ENCODE data around the gene SH3RF3. TPM values are rescaled to one million over a fixed set of nuclear protein-coding genes. Genes with fewer than 3 reads are reported as not detected.

The SH3RF3 gene
- total RNA-seq, 1 donor from 2014 or later = 8.0 TPM

DNA sequence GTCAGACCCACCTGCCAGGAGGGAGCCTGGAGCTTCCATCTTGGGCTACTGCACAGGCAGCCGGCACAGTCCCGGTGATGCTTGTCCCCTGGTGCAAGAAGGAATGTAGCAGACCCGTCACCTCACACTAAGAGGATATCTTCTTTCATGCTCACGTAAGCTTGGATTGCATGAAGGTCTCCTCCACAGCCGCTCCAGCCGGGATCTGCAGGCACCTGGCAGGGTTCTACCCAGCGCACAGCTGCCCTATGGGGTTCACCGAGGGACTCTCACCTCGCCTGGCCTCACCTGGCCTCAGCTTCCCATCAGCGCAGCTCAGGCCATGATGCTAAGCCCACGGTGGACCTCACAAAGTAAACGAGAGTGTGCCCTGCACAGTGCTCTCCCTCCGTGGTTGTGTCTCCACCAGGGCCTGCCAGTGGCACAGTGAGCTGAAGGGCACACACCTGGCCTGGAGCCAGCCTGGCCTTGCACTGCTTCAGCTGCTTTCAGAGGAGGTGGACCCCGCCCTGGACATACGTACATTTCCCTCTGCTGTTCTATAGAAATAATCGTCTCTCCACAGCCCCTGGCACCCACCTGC is 245.6 kb downstream of the SH3RF3 start:
- no peak for ATAC-seq
- no peak for DNase-seq (ENCODE audit: missing footprints)
- intact Hi-C loops (cut with DNase I) = loop anchor here (5.0 kb wide), 1 partner anchor 42 kb away; no protein-coding TSS in a partner anchor

DNA sequence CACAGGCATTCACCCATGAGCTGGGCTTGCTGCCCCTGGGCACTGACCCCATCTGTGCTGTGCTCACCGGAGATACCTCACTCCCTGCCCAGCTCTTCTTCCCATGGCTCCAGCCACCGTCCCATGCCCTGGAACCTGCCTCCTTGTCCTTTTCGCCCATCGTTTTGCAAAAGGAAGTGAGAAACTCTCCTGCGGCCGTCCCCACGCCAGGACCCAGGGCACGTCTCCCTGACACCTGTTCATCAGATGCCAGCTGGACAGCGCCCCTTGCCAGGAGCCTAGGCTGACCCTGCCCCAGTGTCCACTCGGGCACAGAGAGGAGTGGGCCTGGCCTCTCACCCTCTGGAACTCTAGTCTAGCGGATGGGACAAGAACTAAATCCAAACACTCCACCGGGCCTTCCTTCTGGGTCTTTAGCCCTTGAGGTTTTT is 246.1 kb downstream of the SH3RF3 start:
- DNase-seq (ENCODE audit: missing footprints) = peak; percentile 53
- ATAC-seq = no peak
- intact Hi-C loops (cut with DNase I) = loop anchor here (5.0 kb wide), 1 partner anchor 43 kb away; no protein-coding TSS in a partner anchor

DNA sequence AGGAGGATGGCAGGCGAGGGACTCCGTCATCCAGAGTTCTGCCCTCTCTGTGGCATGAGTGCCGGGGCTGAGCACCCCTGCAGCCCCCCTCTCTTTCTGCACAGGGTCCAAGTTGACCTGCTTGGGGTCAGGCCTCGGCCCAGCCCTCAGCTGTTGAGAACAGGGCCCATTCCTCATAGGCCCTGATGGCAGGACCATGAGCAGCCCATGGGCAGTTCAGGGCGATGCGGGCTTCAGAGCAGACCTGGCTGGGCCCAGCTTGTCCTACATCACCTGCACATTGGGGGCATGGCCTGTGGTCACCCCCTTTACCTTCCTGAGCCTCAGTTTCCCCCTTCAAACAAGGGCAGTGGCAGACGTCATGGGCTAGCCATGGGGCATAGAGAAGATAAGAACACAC is 246.7 kb downstream of the SH3RF3 start:
- no peak for ATAC-seq
- DNase-seq (ENCODE audit: missing footprints) = peak; percentile 33
- intact Hi-C loops (cut with DNase I) = loop anchor here (5.0 kb wide), 1 partner anchor 43 kb away; no protein-coding TSS in a partner anchor

DNA sequence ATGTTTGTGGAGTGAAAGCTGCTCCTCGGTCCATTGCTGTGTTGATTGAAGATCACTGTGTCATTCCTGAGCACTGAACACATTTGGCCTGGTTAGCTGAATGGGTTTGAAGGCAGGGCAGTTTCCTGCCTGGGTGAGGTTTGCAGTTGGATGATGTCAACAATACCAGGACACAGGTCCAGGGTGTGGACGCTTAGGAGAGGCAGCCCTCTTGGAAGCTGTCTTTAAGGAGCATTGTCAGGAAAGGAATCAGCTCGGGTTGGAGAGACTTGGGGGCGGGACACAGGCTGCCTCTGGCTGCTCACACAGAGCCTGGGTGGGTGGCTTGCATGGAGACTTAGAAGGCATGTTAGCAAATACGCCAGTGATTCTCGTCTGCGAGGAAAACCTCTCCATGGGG is 247.1 kb downstream of the SH3RF3 start:
- DNase-seq (ENCODE audit: missing footprints) = peak; percentile 31
- ATAC-seq = no peak
- intact Hi-C loops (cut with DNase I) = loop anchor here (5.0 kb wide), 1 partner anchor 44 kb away; no protein-coding TSS in a partner anchor

DNA sequence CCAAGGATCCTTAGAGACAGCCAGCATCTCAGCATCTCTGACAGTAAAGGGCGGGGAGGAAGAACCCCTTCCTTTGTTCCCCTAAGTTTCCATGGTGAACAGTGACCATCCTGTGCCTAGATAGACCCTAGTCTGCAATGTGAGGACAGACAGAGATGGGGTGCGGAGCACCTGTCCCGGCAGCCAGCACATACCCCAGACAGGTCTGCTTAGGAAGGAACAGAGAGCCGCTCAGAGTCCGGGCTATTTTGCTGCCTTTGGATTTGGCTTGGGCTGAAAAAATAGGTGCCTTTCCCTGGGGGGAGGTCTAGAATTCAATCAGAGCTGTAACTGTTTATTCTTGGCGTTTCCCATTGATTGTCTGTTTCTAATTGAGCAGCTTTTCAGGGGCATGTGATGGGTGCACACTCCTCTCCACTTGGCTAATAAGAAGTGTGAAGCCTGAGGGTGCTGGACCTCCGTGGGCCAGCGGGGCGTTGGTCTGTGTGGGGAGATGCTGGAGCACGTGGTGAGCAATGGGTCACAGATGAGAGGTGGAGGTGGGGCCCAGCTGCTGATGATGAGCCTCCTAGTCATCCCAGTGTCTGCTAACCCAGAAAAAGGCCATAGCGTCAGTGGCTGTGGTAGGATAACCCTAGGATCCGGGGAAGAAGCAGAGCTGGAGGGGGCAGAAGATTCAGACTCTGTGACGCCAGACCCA is 247.9 kb downstream of the SH3RF3 start:
- intact Hi-C loops (cut with DNase I) = loop anchor here (5.0 kb wide), 1 partner anchor 45 kb away; no protein-coding TSS in a partner anchor
- DNase-seq (ENCODE audit: missing footprints) (peak; percentile 21), ATAC-seq (no peak)

DNA sequence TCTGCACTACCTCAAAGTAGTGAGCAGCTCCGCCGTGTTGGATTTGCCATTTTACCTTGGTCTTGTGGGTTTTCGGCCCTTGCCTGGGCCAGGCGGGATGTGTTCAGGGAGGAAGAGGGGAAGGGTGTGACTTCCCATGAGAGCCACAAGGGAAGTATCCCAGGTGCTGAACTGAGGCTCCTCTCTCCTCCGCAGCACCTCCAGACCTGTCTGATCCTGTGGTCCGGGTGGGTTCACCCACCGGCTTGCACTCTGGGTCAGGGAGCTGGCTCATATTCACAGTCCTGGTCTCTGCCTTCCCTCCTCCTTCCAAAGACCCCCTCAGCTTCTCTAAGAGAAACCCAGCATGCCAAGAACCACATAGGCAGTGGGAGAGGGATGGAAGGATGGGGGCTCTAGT is 249.0 kb downstream of the SH3RF3 start:
- no peak for ATAC-seq
- DNase-seq (ENCODE audit: missing footprints) = no peak
- intact Hi-C loops (cut with DNase I) = loop anchor here (5.0 kb wide), 1 partner anchor 46 kb away; no protein-coding TSS in a partner anchor

DNA sequence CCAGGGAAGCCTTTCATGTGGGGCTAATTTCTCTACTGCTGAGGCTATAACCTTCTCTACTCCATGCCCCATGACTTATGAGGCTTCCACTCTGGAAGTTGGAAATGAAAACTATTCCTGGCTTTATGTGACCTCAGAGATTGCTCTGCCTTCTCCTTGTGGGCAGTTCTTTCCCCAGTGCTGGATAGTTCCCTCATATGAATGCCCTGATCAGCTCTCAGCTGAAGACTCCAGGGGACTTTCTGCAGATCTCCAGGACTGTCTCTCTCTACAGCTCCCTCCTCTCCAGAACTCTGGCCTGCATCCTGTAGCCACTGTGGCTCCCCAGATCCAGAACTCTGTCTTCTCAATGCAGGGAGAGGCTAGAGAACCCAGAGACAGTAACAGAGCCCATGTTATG is 249.7 kb downstream of the SH3RF3 start:
- ATAC-seq (no peak), DNase-seq (ENCODE audit: missing footprints) (no peak)
- intact Hi-C loops (cut with DNase I) = loop anchor here (5.0 kb wide), 1 partner anchor 46 kb away; no protein-coding TSS in a partner anchor

DNA sequence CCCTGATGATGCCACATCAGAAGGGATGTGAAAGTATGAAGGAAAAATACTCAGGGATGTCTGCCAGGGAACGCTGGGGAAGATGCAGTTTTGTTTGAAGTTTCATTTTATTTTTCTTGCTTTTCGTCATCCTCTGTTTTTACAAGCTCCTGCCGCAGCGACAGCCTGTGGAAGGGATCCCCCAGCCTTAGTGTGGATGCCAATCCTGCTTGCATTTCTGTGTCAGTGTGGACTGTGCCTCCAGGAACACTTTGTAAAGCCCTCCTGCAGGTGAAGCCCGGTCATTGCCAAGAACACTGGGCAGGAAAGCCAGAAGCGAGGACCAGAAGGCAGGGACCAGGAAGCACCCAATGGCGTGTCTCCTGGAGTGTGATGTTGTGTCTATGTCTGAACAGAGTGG is 250.5 kb downstream of the SH3RF3 start:
- ATAC-seq = no peak
- intact Hi-C loops (cut with DNase I) = loop anchor here (5.0 kb wide), 1 partner anchor 47 kb away; no protein-coding TSS in a partner anchor
- no peak for DNase-seq (ENCODE audit: missing footprints)

DNA sequence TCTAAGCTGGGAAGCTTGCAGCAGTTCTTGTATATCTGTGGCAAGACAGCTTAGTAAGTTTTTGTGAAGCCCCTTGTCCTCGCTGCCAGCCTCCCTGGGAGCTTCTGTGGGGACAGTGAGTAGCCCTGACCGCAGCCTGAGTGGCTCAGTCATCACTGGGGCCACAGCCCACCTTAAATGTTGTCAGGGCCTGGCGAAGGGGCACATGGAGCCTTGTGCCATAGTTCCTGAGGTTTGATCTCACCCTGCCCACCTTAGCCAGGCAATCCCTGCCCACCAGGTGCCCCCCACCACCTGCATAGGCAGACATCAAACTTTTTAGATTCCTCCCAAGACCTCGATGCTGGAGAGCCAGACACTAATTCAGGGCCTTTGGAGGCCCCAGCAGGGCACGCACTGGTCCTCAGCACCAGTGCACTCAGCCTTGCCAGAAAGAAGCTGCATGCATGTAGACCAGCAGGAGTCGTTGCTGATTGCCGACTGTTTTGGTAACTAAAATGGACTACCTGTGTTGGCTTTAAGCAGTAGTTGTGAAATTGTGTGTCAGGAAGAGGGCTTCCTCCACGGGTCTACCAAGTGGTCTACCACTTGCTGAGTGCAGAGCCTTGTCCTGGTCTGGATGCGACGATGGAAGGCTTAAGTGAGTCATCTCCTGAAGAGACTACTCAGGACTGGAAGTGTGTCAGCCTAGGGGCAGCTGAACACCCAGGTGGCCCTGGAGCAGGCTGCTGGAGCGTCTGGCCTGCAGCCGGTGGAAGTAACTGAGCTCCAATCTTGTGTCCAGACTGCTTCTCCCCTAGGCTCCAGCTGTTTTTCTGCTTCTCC is 251.7 kb downstream of the SH3RF3 start:
- ATAC-seq (no peak), DNase-seq (ENCODE audit: missing footprints) (peak; percentile 56)
- intact Hi-C loops (cut with DNase I) = loop anchor here (5.0 kb wide), 4 partner anchors 57 to 253 kb away; partner anchors contain the start of gene SH3RF3

DNA sequence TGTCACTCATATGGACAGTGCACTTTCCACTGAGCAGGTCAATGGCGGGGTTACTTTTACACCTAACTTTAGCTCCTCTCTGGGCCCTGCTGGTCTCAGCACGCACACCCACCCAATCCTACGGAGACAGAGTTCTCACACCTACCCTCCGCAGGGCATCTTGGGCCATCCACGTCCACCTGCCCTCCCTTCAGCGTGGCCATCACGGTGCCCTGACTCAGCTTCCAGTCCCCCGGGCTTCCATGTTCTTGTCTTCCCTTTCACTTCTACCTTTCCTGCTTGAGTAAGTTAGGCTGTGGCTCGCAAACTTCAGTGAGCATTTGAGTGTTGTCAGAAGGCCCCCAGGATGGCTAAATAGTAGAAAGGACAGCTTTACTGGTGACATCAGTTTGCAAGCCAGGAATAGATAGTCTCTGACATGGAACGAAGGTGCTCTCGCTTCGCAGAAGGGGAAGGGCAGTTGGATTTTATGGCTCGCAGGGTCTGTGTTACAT is 252.4 kb downstream of the SH3RF3 start:
- intact Hi-C loops (cut with DNase I) = loop anchor here (5.0 kb wide), 4 partner anchors 56 to 254 kb away; partner anchors contain the start of gene SH3RF3
- ATAC-seq = no peak
- peak; percentile 27 for DNase-seq (ENCODE audit: missing footprints)

DNA sequence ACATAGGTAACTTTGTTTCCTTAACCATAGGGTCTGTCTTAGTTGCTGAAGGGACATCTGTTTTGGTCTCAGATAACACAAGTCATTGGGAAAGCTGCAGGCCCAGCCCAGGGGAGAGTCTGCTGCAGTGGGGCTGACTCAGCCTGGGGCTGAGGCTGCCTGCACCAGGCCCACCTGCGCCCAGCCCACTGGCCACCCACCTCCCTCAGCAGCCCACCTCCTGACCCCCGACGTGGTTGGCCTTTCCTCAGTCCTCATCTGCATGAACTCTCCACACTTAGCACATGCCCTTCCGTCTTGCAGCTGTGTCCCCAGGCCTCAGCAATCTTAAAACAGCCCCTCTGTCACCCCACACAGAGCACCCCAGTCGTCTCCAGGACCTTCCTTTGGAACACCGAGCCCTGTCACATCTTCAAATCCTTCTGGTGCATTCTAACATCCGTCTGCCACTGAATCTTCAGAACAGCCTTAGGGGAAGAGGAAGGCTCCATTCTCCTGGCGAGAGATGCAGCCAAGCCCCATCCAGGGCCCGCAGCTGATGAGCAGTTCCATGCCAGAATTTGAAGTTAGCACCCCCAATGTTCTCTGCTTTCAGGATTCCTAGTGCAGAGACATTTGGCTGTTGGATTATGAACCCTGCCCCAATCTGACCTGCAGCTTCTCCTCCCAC is 253.4 kb downstream of the SH3RF3 start:
- intact Hi-C loops (cut with DNase I) = loop anchor here (5.0 kb wide), 4 partner anchors 55 to 255 kb away; partner anchors contain the start of gene SH3RF3
- ATAC-seq (peak; percentile 9), DNase-seq (ENCODE audit: missing footprints) (no peak)

DNA sequence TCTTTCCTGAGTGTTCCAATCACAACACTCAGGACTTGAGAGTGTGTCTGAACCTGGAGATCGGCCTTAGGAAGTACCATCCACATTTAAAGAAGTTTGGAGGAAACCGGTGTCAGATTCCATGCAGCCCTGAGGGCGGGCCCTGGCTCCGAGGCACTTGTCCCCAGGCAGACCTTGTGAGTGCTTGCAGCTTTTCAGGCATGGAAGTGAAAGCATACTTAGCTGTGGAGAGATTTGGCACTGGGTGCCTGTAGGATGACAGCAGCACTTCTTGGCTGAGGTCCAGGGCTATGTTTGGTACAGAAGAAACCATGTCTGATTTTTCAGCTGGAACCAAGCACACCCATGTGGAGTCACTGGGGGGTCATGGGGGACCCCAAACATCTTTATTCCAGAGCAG is 253.9 kb downstream of the SH3RF3 start:
- ATAC-seq (peak; percentile 92), DNase-seq (ENCODE audit: missing footprints) (peak; percentile 77)
- intact Hi-C loops (cut with DNase I) = loop anchor here (5.0 kb wide), 4 partner anchors 54 to 256 kb away; partner anchors contain the start of gene SH3RF3

DNA sequence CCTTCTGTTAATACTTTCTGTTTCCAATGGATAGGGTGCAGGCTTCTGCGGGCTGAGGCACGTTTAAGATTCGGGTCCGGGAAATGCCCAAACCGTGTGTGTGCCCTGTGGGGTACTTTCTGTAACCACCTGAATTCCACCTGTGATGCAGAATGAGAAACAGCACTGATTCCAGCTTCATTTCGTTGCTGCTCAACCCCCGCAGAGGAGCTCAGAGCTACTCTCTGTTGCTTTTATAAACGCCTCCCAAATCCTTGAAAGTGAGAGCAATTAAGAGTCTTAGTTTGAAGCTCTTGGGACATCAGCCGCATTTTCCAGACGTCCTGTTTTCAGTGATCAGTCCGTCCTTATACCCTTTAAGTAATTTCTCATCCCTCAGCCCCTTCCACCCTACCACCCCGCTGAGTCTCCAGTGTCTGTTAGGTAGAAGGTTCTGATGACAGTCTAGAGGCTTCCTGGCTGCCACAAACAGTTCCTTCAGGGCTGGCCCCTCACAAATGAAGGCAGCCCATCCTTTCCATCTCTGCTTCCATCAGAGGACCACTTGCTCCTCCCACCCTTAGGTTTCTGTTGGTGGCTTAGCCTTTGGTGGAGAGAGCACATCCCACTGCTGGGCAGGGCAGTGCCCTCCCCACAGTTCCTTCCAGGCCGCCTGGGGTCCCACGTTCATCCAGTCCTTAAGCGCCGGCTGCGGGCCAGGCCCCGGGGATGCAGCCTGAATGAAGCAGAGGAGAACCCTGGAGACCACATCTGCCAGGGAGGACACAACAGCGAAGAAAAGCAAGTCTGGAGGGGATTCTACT is 254.7 kb downstream of the SH3RF3 start:
- DNase-seq (ENCODE audit: missing footprints) (peak; percentile 13), ATAC-seq (no peak)
- intact Hi-C loops (cut with DNase I) = loop anchor here (5.0 kb wide), 4 partner anchors 54 to 256 kb away; partner anchors contain the start of gene SH3RF3

DNA sequence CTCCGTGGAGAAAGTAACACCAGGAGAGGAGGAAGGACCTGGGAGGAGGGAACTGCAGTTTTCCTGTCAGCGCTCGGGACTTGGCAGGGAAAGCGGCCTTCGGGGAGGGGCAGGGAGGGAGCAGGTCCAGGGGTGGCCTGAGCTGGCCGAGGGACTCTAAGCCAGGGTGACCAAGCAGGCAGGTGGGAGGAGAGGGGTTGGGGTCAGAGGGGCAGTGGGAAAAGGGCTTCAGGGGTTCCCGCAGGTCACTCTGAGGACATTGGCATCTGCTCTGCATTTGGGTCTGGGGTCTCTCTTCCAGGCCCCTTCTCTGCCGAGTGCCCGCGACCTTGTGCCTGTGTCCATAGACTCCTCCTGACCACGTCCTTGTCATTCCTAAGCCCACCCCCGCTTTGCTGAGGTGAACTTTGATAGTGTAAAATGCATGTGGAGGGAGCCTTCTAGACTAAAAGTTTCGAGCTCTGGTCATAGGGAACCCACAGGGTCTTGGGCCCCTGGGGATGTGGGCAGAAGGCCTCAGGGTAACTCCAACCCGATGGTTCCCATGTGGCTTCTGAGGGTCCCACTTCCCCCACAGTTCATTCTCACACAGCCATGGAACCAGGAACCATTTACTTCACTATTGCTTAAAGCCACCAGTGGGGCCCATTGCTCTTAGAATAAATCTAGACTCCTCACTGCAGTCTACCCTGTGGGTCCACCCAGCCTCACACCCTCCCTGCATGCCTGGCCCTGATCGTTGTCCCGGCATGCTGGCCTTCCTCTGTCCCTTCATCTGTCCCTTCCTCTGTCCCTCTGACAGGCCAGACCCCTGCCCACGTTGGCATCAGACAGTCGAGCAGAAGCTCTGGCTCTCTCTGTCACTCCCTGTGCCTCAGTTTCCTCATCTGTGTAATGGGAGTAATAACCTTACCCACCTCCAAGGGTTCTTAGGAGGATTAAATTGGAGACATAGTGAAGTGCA is 255.6 kb downstream of the SH3RF3 start:
- ATAC-seq (no peak), DNase-seq (ENCODE audit: missing footprints) (peak; percentile 40)
- intact Hi-C loops (cut with DNase I) = loop anchor here (5.0 kb wide), 4 partner anchors 53 to 257 kb away; partner anchors contain the start of gene SH3RF3

DNA sequence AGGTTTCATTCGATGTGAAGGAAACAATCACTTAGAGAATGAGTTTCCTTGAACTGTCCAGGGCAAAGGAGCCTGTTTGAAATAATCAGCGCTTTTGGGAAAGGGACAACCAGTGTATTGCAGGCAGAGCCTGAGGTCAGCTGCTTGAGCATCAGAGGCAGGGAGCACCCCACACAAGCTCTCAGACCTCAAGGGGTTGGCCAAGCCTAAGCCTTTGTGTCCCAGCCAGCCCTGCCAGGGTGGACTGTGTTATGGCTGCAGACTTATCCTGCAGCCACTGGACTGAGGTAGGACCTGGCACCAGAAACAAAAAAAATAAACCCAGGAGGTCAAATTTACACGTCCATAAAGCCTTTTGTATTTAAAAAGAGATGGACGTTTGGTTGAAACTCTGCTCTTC is 256.5 kb downstream of the SH3RF3 start:
- ATAC-seq (no peak), DNase-seq (ENCODE audit: missing footprints) (peak; percentile 34)
- intact Hi-C loops (cut with DNase I) = no loop called here

DNA sequence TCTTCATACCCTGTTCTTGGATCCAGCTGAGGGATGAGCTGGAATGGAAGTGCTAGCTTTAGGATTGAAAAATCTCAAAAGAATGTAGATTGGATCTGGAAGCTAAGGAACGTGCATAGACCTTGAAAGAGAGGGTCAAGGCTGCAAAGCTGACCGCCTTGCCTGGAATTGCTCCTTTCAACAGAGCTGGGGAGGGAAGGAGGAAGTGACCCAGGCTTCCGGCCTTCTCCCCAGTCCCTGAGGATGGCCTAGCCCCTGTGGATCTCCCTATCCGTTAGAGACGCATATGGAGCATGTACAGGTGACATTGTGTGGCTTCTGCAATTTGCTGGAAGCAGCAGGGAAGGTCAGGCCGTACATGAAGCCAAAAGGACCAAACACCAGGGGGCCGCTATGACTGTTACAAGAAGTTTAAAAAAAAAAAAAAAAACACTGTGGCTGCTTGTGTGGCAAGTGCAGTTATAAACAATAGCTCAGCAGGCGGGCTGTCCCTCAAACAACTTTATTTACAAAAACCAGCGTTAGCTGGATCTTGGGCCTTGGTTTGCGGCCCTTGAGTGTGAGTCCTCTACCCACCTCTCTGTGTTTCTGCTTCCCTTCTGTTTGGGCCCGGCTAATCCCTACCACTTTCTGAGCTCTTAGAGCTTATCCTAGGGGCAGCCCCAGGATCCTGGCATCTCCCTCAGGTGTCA is 257.1 kb downstream of the SH3RF3 start:
- peak; percentile 39 for DNase-seq (ENCODE audit: missing footprints)
- intact Hi-C loops (cut with DNase I) = no loop called here
- no peak for ATAC-seq

Data from Right ventricle myocardium inferior (tissue), 1 donor.